ENCODE data around the gene LMTK2.

The LMTK2 gene

DNA sequence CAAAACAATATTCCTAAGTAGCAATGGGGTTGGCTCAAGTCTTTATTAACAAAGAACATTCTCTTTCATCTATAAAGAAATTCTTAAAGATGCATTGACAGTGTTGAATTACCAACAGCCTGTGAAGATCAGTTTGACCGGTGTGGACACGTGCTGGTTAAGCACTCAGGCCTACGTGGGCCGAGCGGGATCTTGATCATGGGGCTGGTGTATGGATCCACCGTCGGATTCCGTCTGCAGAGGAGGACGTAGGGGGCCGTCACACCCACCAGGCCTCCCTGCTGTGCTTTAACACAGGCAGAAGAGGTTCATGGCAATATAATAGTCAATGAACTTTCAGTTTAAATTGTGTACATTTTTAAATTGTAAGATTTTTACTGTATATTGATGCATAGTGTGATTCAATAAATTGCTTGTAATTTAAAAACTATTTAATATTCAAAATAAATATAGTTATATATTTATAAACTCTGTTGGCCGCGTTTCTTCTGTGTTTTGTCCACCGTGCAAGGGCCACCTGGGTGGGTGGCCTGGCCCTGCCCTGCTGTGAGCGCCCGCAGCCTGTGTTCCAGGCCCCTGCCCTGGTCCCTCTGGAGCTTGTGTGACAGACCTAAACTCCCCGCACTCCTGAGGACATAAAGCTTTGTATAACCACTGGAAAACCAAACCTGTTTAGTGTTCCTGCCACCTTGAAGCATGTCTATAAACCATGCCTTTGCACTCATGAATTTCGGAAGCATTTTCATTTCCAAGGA, 102.7 kb downstream of the LMTK2 start:
- TF ChIP-seq, protein P1, sequence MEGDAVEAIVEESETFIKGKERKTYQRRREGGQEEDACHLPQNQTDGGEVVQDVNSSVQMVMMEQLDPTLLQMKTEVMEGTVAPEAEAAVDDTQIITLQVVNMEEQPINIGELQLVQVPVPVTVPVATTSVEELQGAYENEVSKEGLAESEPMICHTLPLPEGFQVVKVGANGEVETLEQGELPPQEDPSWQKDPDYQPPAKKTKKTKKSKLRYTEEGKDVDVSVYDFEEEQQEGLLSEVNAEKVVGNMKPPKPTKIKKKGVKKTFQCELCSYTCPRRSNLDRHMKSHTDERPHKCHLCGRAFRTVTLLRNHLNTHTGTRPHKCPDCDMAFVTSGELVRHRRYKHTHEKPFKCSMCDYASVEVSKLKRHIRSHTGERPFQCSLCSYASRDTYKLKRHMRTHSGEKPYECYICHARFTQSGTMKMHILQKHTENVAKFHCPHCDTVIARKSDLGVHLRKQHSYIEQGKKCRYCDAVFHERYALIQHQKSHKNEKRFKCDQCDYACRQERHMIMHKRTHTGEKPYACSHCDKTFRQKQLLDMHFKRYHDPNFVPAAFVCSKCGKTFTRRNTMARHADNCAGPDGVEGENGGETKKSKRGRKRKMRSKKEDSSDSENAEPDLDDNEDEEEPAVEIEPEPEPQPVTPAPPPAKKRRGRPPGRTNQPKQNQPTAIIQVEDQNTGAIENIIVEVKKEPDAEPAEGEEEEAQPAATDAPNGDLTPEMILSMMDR (IDR thresholded peaks at IDR 0.05) = no peak

DNA sequence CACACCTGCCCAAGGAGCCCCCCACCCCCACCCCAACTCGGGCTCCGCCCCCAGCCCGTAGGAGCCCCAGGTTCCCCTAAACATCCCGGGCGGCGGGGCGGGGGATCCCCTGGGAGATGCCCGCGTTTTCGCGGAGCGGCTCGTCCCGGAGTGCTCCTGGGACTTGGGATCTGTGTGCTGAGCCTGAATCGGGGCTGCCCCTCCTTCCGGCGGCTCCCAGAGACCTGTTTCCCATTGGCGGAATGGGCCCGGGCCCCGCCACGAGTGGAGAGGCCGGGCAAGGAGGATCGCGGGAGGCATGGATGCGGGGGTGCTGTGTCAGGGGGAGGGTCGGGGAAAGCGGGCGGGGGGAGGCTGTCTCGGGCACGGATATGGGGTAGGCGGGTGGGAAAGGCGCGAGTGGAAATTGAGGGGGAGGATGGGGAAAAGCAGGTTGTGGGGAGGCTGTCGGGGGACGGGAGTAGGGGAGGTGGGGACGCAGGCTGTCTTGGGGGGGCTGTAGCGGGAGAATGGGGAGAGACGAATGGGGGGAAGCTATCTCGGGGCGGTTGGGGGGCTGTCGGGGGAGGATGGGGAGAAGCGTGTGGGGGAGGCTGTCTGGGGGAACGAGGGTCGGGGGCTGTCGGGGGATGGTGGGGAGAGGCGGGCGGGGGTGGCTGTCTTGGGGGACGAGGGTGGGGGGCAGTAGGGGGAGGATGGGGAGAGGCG, 104.0 kb downstream of the LMTK2 start:
- TF ChIP-seq, protein P1 (IDR thresholded peaks at IDR 0.05) = no peak

DNA sequence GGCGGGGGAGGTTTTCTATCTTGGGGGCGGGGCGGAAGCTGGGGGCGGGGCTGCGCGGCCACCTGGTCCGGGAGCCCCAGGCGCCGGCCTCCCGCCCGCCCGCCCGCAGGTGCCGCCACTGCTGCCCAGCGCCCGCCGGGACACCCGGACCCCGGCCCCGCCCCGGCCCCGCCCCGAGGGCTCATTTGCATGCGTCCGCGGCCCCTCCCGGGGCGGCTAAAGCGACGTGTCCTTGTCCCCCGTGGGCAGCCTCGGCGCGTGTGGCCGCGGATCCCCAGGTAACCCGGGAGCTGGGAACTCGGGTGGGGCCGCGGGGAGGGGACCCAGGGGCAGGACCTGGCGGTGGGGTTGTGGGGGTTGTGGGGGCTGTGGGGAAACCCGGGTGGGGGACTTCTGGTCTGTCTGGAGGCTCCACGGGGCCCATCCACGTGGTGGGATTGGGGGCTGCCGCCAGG, 104.6 kb downstream of the LMTK2 start, which contains the start of gene BHLHA15:
Gene BHLHA15, plus strand, starts transcription at position 219 of the 455 bp plus-strand sequence. CDS start 871 bp downstream, outside the sequence.
- TF ChIP-seq, protein P1 (IDR thresholded peaks at IDR 0.05) = no peak

DNA sequence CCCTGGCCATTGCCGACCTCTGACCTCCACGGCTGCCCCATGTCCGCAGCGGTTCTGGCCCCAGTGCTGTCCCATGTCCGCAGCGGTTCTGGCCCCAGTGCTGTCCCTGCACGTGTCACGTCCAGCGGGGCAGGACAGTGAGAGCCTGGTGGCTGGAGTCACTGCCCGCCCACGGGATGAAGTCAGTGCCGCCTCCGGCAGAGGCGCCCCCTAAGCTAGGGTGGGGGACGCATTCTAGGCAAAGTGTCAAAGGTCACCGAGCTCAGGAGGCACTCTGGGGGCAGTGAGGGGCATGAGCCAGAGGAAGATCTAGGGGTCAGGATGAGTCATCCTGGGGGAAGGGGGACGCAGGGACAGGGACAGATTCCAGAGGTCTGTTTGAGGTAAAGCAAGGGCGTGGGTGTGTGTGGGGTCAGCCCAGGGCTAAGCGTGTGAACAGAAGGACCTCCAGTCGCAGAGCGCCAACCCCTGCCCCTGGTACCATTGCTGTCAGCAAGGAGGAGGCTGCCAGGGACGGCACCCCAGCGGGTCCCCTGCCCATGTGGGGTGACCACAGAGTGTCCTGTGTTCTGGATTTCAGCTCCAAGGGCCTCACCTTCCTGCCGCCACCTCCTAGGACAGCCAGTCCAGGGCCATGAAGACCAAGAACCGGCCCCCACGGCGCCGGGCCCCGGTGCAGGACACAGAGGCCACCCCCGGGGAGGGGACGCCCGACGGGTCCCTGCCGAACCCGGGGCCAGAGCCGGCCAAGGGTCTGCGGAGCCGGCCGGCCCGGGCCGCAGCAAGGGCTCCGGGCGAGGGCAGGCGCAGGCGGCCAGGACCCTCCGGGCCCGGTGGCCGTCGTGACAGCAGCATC, 105.2 kb downstream of the LMTK2 start:
- TF ChIP-seq, protein P1 (IDR thresholded peaks at IDR 0.05) = no peak

DNA sequence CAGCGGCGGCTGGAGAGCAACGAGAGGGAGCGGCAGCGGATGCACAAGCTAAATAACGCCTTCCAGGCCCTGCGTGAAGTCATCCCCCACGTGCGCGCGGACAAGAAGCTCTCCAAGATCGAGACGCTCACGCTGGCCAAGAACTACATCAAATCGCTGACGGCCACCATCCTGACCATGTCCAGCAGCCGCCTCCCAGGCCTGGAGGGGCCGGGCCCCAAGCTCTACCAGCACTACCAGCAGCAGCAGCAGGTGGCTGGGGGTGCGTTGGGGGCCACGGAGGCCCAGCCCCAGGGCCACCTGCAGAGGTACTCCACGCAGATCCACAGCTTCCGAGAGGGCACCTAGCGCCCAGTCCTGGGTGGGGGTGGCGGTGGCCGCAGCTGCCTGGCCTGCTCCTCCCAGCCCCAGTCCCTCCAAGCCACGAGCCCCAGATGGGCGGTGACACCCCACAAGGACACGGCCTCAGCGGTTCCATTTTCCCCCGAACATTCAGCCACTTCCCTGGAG, 105.9 kb downstream of the LMTK2 start:
- TF ChIP-seq, protein P1 (IDR thresholded peaks at IDR 0.05) = no peak

- TF ChIP-seq, protein P1 (IDR thresholded peaks at IDR 0.05) = no peak
Measured at GRCh38 chr7:98213296-98213887, 106.7 kb downstream of the LMTK2 start.

Data from LNCAP (cell line).